Cardiac muscle cell (in vitro differentiated cells and primary cell): ENCODE measurements around the gene C16orf74. TPM values are rescaled to one million over a fixed set of nuclear protein-coding genes. Genes with fewer than 3 reads are reported as not detected.

Experiments used
- DNase-seq, 2 donors: peaks; one replicate each; pipeline versions ENCODE4 v3.0.0 to v3.0.0-alpha.2; 2010 to 2017; ENCODE audit warnings: low read depth in 1 of 2, low spot score in 1 of 2
- H3K27ac ChIP-seq: fragments of 200-600 bp; sonication (generic); 2 replicates; pipeline ENCODE4 v1.5.1; 2016
- H3K27me3 ChIP-seq: fragments of 200-600 bp; sonication (generic); 2 replicates; pipeline ENCODE4 v1.6.0; 2016; ENCODE audit warnings: control low read depth
- H3K36me3 ChIP-seq: fragments of 200-600 bp; sonication (generic); 2 replicates; pipeline ENCODE4 v1.5.1; 2016; ENCODE audit warnings: control low read depth
- H3K4me1 ChIP-seq: fragments of 200-600 bp; sonication (generic); 2 replicates; pipeline ENCODE4 v1.8.1; 2017; ENCODE audit warnings: low read depth, mild to moderate bottlenecking, mixed run types
- H3K4me3 ChIP-seq: fragments of 200-600 bp; sonication (generic); 2 replicates; pipeline ENCODE4 v1.5.1; 2016; ENCODE audit warnings: mild to moderate bottlenecking
- H3K9me3 ChIP-seq: fragments of 200-600 bp; sonication (generic); 2 replicates; pipeline ENCODE4 v1.5.1; 2017; ENCODE audit warnings: low read depth, mild to moderate bottlenecking, control low read depth
- CTCF ChIP-seq: IDR thresholded peaks from 2 replicates; pipeline ENCODE4 v1.5.1; 2012; ENCODE audit warnings: low read depth, mild to moderate bottlenecking, low read length
- polyA plus RNA-seq: library from polyadenylated mRNA; unstranded; fragments of >200 nt; fragmentation: Nextera tagmentation; extraction: Ambion mirVana; gene quantifications from 2 replicates; pipeline ENCODE4 v1.2.1, GENCODE V29; 2016
- total RNA-seq: library from RNA; depleted of rRNA; stranded (reverse); fragments of >200 nt; gene quantifications from 2 replicates; pipeline ENCODE4 v1.2.3, GENCODE V29; 2016

The C16orf74 gene
- total and polyA plus RNA-seq, 2 experiments from 2014 or later: 37.9 to 49.7 TPM

DNA sequence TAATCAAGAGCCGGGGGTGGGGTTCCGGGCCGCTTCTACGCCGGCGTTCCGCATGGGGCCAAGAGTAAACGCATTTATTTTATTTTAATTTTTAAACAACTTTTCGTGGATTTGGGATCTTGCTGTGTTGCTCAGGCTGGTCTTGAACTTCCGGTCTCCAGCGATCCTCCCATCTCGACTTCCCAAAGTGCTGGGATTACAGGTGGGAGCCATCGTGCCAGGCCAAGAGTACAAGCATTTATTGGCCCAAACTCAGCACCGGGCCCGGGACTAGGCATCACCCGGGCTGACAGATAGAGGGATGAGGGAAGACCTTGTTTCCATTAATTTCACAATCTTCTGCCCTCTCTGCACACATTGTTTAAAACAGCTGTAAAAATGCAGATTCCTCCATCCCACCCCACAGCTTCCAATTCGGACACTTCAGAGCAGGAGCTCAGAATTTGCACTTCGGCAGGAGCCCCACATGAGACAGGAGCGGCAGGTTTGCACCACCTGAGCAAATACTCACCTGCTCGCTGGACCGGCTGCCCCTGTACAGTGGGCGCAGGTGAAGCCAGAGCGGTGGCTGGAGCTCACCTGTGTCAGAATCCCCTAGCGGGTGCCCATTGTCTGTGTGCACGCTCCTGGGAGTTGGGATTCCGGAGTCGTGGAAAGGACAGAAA is 61.5 kb downstream of the C16orf74 start:
- Histone ChIP-seq H3K27ac (no peak overlapping the region), H3K36me3 (no peaks in the 10 kb centered on the region), H3K4me1 (no peaks in the 10 kb centered on the region), H3K27me3 (peaks cover 3% of the 10 kb centered on the region), H3K9me3 (no peaks in the 10 kb centered on the region), H3K4me3 (peak overlapping the region; percentile 36)
- DNase-seq: no peak
- no peak for TF ChIP-seq CTCF

- no peak within 1 kb of the TSS for H3K27ac ChIP-seq
- no peaks in the 10 kb centered on the region for H3K36me3 ChIP-seq
- H3K4me1 ChIP-seq: no peaks in the 10 kb centered on the region
- no peak for TF ChIP-seq CTCF
- H3K27me3 ChIP-seq: peaks cover 3% of the 10 kb centered on the region
- H3K4me3 ChIP-seq: peak within 1 kb of the TSS; percentile 38
- H3K9me3 ChIP-seq: no peaks in the 10 kb centered on the region
- DNase-seq: peak; percentile 91 to 95
Measured at GRCh38 chr16:85688586-85689284, 62.2 kb downstream of the C16orf74 start, which contains the start of gene GINS2. TSS of gene GINS2 (minus strand) at chr16:85688954. CDS start at chr16:85688898, 56 bp downstream.

GRCh38 chr16:85687651-85688471 is 63.0 kb downstream of the C16orf74 start:
- no peak for DNase-seq
- Histone ChIP-seq H3K4me3 (peak overlapping the region; percentile 38), H3K27ac (no peak overlapping the region), H3K9me3 (no peaks in the 10 kb centered on the region), H3K27me3 (peaks cover 3% of the 10 kb centered on the region), H3K36me3 (no peaks in the 10 kb centered on the region), H3K4me1 (no peaks in the 10 kb centered on the region)
- no peak for TF ChIP-seq CTCF

DNA sequence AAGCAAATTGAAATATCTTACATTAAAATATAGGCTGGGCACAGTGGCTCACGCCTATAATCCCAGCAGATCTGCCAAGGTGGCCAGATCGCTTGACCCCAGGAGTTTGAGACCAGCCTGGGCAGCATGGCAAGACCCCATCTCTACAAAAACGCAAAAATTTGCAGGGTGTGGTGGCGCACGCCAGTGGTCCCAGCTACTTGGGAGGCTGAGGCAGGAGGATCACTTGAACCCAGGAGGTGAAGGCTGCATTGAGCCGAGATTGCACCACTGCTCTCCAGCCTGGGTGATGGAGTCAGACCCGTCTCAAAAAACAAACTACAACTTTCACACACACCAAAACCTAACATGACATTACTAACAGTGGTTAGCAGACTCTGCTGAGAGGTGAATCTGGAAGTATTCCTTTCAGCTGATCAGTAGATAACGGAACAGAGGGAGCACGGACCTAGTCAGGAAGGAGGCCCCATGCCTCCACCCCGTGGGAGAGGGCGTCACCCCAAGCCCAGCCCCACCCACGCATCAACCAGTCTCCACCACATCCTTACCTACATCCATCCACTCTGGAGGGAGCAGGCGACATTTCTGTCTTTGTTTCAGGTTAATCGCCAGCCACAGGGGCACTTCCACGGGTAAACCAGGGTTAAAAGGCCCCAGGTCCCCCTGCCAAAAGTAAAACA is 63.8 kb downstream of the C16orf74 start:
- Histone ChIP-seq H3K27me3 (no peaks in the 10 kb centered on the region), H3K9me3 (no peaks in the 10 kb centered on the region), H3K4me3 (no peak overlapping the region), H3K36me3 (no peaks in the 10 kb centered on the region), H3K4me1 (no peaks in the 10 kb centered on the region), H3K27ac (no peak overlapping the region)
- no peak for TF ChIP-seq CTCF
- DNase-seq: no peak

DNA sequence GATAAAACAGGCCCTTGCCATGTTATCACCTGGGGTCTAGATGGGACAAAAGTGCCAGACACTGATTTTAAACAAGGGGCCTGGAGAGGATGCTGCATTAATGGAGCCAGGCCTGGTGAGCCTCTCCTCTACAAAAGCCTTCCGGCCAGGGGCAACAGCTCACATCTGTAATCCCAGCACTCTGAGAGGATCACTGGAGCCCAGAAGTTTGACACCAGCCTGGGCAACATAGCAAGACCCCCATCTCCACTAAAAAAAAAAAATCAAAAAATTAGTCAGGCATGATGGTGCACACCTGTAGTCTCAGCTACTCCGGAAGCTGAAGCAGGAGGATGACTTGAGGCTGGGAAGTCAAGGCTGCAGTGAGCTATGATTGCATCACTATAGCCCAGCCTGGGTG is 65.6 kb downstream of the C16orf74 start:
- no peak for DNase-seq
- Histone ChIP-seq H3K4me3 (no peak overlapping the region), H3K9me3 (no peaks in the 10 kb centered on the region), H3K27me3 (no peaks in the 10 kb centered on the region), H3K36me3 (no peaks in the 10 kb centered on the region), H3K4me1 (no peaks in the 10 kb centered on the region), H3K27ac (no peak overlapping the region)
- no peak for TF ChIP-seq CTCF
